HG02840 (cell line): ENCODE measurements around the gene SERPINB7.

Experiments
- ATAC-seq: cut with Tn5 transposase; IDR thresholded peaks from one replicate; pipeline ENCODE4 v1.9.1; 2021; ENCODE audit warnings: mild to moderate bottlenecking, moderate library complexity, moderate number of reproducible peaks; ENCODE audit not compliant: unreplicated experiment, low FRiP score

Gene SERPINB7

DNA sequence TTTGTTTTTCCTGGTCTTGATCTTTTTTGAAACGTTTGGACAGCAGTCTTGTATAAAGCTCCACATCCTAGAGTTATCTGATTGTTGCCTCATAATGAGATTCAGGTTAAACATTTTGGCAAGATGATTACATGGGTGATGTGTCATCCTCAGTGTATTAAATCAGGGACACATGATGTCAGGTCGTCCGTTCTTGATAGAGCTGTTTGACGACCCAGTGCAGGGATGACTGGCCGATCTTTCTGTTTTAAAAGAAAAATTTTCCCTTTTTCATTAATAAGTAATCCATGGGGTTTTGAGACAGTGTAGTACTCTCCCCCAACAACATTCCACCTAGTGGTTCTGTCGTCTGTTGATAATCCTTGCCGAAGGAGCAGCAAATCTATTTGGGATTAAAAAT, 67.8 kb downstream of the SERPINB7 start:
- no peak for ATAC-seq

GRCh38 chr18:63844254-63844653, 69.0 kb downstream of the SERPINB7 start:
- no peak for ATAC-seq

DNA sequence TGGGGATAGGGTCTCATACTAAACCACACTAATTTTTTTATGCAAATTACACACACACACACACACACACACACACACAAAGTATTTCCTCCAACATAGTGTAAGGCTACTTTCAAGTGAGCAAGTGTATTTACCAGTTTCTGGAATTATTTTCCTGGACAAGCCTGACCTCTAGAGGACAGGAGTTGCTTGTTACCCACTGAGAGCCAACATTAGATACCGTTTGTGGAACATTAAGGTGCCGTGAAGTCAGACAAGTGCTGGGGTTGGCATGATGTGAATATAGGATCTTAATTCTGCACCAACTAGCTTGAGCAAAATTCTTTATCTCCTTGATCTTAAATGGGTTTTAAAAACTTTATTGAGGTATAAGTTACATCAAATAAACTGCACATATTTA, 72.9 kb downstream of the SERPINB7 start:
- ATAC-seq = no peak

DNA sequence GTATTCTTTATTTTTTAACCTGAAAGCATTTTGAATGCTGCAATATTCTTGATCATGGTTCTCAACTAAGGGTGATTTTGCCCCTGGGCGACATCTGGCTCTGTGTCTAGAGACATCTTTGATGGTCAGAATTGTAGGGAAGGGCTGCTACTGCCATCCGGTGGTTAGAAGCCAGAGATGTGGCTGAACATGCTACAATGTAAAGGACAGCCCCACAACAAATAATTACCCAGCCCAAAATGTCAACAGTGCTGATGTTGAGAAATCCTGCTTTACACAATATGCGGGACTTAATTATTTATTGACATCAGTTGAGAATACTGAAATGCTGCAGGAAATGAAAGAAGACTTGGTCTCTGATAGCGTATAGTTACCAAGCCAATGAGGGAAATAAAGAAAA, 74.8 kb downstream of the SERPINB7 start:
- ATAC-seq = no peak

DNA sequence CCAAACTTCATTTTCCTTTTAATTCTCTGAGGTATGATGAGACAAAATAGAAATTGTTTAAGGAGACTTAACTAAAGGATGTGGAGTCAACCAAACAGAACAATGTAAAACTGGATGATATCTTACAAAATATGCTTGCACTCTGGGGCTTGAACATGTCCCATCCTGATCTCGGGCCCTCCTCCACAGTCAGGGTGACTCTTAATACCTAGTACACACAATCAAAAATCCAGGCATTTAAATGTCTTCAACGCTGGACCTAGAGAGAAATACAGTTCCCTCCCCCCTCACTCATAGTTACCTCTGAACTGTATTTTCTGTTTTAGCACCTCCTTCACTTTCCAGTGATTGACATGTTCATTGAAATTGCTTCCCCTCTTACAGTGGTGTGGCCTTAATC, 75.4 kb downstream of the SERPINB7 start:
- no peak for ATAC-seq
